Esophagus squamous epithelium (tissue), 5 donors: ENCODE results near the gene GNA12. TPM values are rescaled to one million over a fixed set of nuclear protein-coding genes. Genes with fewer than 3 reads are reported as not detected.

Experiments
- DNase-seq: peaks from one replicate; lab custom pipeline; 2025; lab: John Stamatoyannopoulos, UW
- H3K27ac ChIP-seq, 4 donors: fragments of 200-600 bp; sonication (generic); one replicate each; pipeline ENCODE4 v1.5.1; 2016 to 2019; ENCODE audit warnings: mild to moderate bottlenecking in 1 of 4
- H3K27me3 ChIP-seq, 4 donors: fragments of 200-600 bp; sonication (generic); 1 replicate in 3 of 4; 2 replicates in 1 of 4; pipeline versions ENCODE4 v1.5.1 to v1.6.0; 2017 to 2021; ENCODE audit warnings: antibody characterized with exemption in 1 of 4
- H3K36me3 ChIP-seq, 3 donors: fragments of 200-600 bp; sonication (generic); one replicate each; pipeline ENCODE4 v1.5.1; 2016 to 2019
- H3K4me1 ChIP-seq, 3 donors: fragments of 200-600 bp; sonication (generic); one replicate each; pipeline ENCODE4 v1.5.1; 2017 to 2019
- H3K4me3 ChIP-seq, 4 donors: fragments of 200-600 bp; sonication (generic); 1 replicate in 3 of 4; 2 replicates in 1 of 4; pipeline ENCODE4 v1.5.1; 2016 to 2019; ENCODE audit warnings: mild to moderate bottlenecking in 2 of 4, moderate library complexity in 1 of 4
- H3K9me3 ChIP-seq, 3 donors: fragments of 200-600 bp; sonication (generic); one replicate each; pipeline ENCODE4 v1.5.1; 2016 to 2019
- CTCF ChIP-seq, 6 experiments: fragments of 450-650 bp in 4 of 6; fragments of 200-600 bp in 2 of 6; sonication (generic) in 2 of 6; IDR thresholded peaks; one replicate each; pipeline ENCODE4 v1.5.1; 2016 to 2019; ENCODE audit warnings: antibody characterized with exemption in 6 of 6, mild to moderate bottlenecking in 4 of 6, moderate library complexity in 4 of 6
- POLR2A ChIP-seq, 4 donors: fragments of 450-650 bp; IDR thresholded peaks; one replicate each; pipeline ENCODE4 v1.6.1; 2017; ENCODE audit warnings: antibody characterized with exemption in 4 of 4, mild to moderate bottlenecking in 4 of 4, moderate library complexity in 3 of 4
- WGBS, 2 donors: methylation state at CpG; one replicate each; pipeline ENCODE4 v1.1.5; 2018; 5-methylcytosine and 5-hydroxymethylcytosine counted together
- intact Hi-C: fragments of 100-400 bp; cut with DNase I; formaldehyde crosslinking; loops from one replicate; pipeline ENCODE4 v1.15.0; 2022
- total RNA-seq, 4 donors: library from RNA; depleted of rRNA; stranded (reverse); fragments of >200 nt; gene quantifications; one replicate each; pipeline ENCODE4 v1.1.0, GENCODE V29; 2016
- donor health status: DM: yes; HTN: yes; CAD: no.

The GNA12 gene
- total RNA-seq, 4 donors from 2014 or later: 6.6 to 11.6 (median 7.6) TPM

DNA sequence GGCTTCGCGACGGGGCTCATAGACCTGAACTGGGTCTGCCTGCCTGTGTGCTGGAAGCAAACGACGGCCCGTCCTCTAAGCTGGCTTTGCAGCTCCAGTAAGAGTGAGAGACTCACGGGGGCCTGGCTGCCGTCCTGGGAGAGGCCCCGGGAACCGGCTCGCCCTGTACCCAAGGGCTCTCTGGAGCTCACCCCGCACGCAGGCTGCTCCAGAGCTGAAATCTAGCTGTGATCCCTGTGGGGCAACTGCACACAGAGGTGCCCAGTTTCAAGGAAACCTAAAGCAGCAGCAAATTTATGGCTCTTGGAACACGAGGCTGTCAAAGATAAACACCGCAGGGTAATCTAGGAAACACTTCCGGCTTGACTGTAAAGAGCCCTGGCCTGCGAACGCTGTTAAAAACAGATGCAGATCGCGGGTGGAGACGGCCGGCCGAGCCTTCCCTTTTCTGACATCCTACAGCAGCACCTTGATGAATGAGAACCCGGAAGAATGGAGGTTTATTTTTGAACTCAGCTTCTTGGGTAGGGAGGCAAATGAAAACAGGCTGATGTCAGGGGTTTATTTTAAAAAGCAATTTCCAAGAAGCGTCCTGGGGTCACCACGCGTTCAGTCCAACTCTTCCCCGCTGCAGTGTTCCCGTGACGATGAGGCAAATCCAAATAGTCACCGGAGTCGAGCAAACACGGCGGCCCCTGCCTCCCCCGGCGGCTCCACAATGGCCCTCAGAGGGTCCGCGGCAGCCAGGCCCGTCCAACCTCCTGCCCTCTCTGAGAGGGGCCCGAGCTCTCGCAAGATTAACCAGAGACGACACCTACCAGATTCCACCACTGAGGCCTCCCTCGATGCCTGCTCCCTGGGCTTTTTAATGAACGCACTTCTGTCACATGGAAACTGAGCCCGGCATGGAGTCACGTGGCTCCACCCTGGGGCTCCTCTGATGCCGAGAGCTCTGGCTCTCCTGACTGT, 126.5 kb downstream of the GNA12 start:
- Histone ChIP-seq H3K4me1 (peaks cover 0 to 46% (median 9%) of the 10 kb centered on the region in 3 donors), H3K27me3 (no peaks in the 10 kb centered on the region), H3K27ac (peak overlapping the region in 2 of 4 donors; percentile 2 to 29), H3K9me3 (no peaks in the 10 kb centered on the region), H3K4me3 (no peak overlapping the region), H3K36me3 (peaks cover 0 to 16% (median 0%) of the 10 kb centered on the region in 3 donors)
- intact Hi-C loops: no loop called here
- DNase-seq: no peak
- TF ChIP-seq POLR2A (IDR thresholded peaks at IDR 0.05) (no peak), CTCF (IDR thresholded peaks at IDR 0.05) (no peak)
- 66 to 86% methylated on average over 8 to 37 of the region's 47 CpGs for whole genome bisulfite sequencing, 2 donors

DNA sequence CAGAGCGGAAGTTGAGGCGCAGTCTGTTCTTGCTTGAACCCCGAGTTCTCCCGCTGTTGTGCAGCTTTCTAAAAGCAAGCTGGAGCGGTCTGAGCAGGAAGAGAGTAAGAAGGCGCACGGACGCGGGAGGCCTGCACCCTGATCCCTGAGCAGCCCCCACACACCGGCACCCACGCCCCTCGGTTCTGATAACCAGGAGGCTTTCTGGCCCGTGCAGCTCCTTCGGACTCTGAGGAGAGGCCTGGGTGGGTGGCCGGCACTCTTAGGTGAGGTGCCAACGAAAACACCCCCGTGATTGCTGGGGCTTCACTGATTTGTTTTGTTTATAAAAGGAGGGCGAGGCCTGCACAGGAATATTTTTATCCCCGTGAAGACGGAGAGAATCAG, 127.2 kb downstream of the GNA12 start:
- no peak for DNase-seq
- H3K9me3 ChIP-seq: no peaks in the 10 kb centered on the region
- H3K4me3 ChIP-seq: no peak overlapping the region
- 66 to 86% methylated on average over 8 to 12 of the region's 20 CpGs for WGBS, 2 donors
- TF ChIP-seq POLR2A (IDR thresholded peaks at IDR 0.05) (no peak), CTCF (IDR thresholded peaks at IDR 0.05) (no peak)
- peak overlapping the region in 1 of 4 donors; percentile 29 for H3K27ac ChIP-seq
- intact Hi-C loops: no loop called here
- no peaks in the 10 kb centered on the region for H3K27me3 ChIP-seq
- H3K4me1 ChIP-seq: peaks cover 0 to 46% (median 9%) of the 10 kb centered on the region in 3 donors
- H3K36me3 ChIP-seq: peaks cover 0 to 16% (median 0%) of the 10 kb centered on the region in 3 donors

GRCh38 chr7:2716488-2716887, 127.6 kb downstream of the GNA12 start:
- H3K4me3 ChIP-seq: no peak overlapping the region
- WGBS, 2 donors: 62 to 89% methylated on average over 4 to 6 of the region's 11 CpGs
- H3K9me3 ChIP-seq: no peaks in the 10 kb centered on the region
- H3K36me3 ChIP-seq: peaks cover 0 to 16% (median 0%) of the 10 kb centered on the region in 3 donors
- intact Hi-C loops: no loop called here
- no peak overlapping the region for H3K27ac ChIP-seq
- peaks cover 0 to 46% (median 9%) of the 10 kb centered on the region in 3 donors for H3K4me1 ChIP-seq
- DNase-seq: no peak
- TF ChIP-seq CTCF (IDR thresholded peaks at IDR 0.05): no peak
- TF ChIP-seq POLR2A (IDR thresholded peaks at IDR 0.05): no peak
- peaks cover 0 to 2% (median 0%) of the 10 kb centered on the region in 4 donors for H3K27me3 ChIP-seq

GRCh38 chr7:2715341-2716231, 128.5 kb downstream of the GNA12 start:
- no peak overlapping the region for H3K4me3 ChIP-seq
- H3K27me3 ChIP-seq: peaks cover 0 to 11% (median 0%) of the 10 kb centered on the region in 4 donors
- no peaks in the 10 kb centered on the region for H3K9me3 ChIP-seq
- DNase-seq: no peak
- intact Hi-C loops: no loop called here
- peaks cover 0 to 9% (median 0%) of the 10 kb centered on the region in 3 donors for H3K36me3 ChIP-seq
- no peak overlapping the region for H3K27ac ChIP-seq
- TF ChIP-seq POLR2A (IDR thresholded peaks at IDR 0.05) (no peak), CTCF (IDR thresholded peaks at IDR 0.05) (no peak)
- WGBS, 2 donors: 72% methylated on average over 16 to 20 of the region's 22 CpGs
- H3K4me1 ChIP-seq: peaks cover 0 to 47% (median 8%) of the 10 kb centered on the region in 3 donors
